ENCODE data around the gene GMDS. TPM values are rescaled to one million over a fixed set of nuclear protein-coding genes. Genes with fewer than 3 reads are reported as not detected.

The GMDS gene
- total RNA-seq, 4 donors from 2014 or later: 9.5 to 32.8 (median 22.4) TPM

GRCh38 chr6:1586861-1587450 lies 658.4 kb downstream of the GMDS start:
- Histone ChIP-seq H3K9me3 (no peaks in the 10 kb centered on the region), H3K36me3 (no peaks in the 10 kb centered on the region), H3K4me1 (no peaks in the 10 kb centered on the region), H3K27me3 (no peaks in the 10 kb centered on the region), H3K4me3 (replicated peaks in 1 of 3) (no peak overlapping the region), H3K27ac (no peak overlapping the region)
- no peak for TF ChIP-seq CTCF (IDR thresholded peaks at IDR 0.05)
- TF ChIP-seq POLR2A (IDR thresholded peaks at IDR 0.05): no peak
- WGBS, 2 donors: 88 to 99% methylated on average over 5 of the region's 5 CpGs
- intact Hi-C loops (cut with DNase I): no loop called here
- DNase-seq: no peak

- TF ChIP-seq POLR2A (IDR thresholded peaks at IDR 0.05) (no peak), CTCF (IDR thresholded peaks at IDR 0.05) (no peak)
- WGBS, 2 donors: 84 to 92% methylated on average over 7 of the region's 7 CpGs
- no peaks in the 10 kb centered on the region for H3K9me3 ChIP-seq
- H3K4me1 ChIP-seq: no peaks in the 10 kb centered on the region
- H3K27ac ChIP-seq: no peak overlapping the region
- no peaks in the 10 kb centered on the region for H3K36me3 ChIP-seq
- no peak for DNase-seq
- intact Hi-C loops (cut with DNase I): no loop called here
- H3K4me3 ChIP-seq (replicated peaks in 1 of 3): no peak overlapping the region
- H3K27me3 ChIP-seq: no peaks in the 10 kb centered on the region
Observed at GRCh38 chr6:1586256-1586655, 659.1 kb downstream of the GMDS start.

GRCh38 chr6:1585669-1586049 lies 659.7 kb downstream of the GMDS start:
- TF ChIP-seq CTCF (IDR thresholded peaks at IDR 0.05) (no peak), POLR2A (IDR thresholded peaks at IDR 0.05) (no peak)
- Histone ChIP-seq H3K4me3 (replicated peaks in 1 of 3) (no peak overlapping the region), H3K4me1 (no peaks in the 10 kb centered on the region), H3K27ac (no peak overlapping the region), H3K27me3 (no peaks in the 10 kb centered on the region), H3K9me3 (no peaks in the 10 kb centered on the region), H3K36me3 (no peaks in the 10 kb centered on the region)
- intact Hi-C loops (cut with DNase I): no loop called here
- no peak for DNase-seq
- WGBS, 2 donors: 84 to 95% methylated on average over 12 of the region's 12 CpGs

- TF ChIP-seq POLR2A (IDR thresholded peaks at IDR 0.05) (no peak), CTCF (IDR thresholded peaks at IDR 0.05) (no peak)
- WGBS, 2 donors: 82 to 88% methylated on average over 13 to 14 of the region's 14 CpGs
- H3K36me3 ChIP-seq: no peaks in the 10 kb centered on the region
- no peaks in the 10 kb centered on the region for H3K4me1 ChIP-seq
- intact Hi-C loops (cut with DNase I): no loop called here
- no peak overlapping the region for H3K27ac ChIP-seq
- H3K27me3 ChIP-seq: no peaks in the 10 kb centered on the region
- no peak for DNase-seq
- H3K4me3 ChIP-seq (replicated peaks in 1 of 3): no peak overlapping the region
- H3K9me3 ChIP-seq: no peaks in the 10 kb centered on the region
Observed at GRCh38 chr6:1584996-1585668, 660.3 kb downstream of the GMDS start.

GRCh38 chr6:1584146-1584545 lies 661.3 kb downstream of the GMDS start:
- DNase-seq: no peak
- TF ChIP-seq CTCF (IDR thresholded peaks at IDR 0.05): no peak
- no peak for TF ChIP-seq POLR2A (IDR thresholded peaks at IDR 0.05)
- 88 to 91% methylated on average over 5 of the region's 5 CpGs for WGBS, 2 donors
- no peaks in the 10 kb centered on the region for H3K36me3 ChIP-seq
- no peaks in the 10 kb centered on the region for H3K27me3 ChIP-seq
- intact Hi-C loops (cut with DNase I): no loop called here
- H3K4me3 ChIP-seq (replicated peaks in 1 of 3): no peak overlapping the region
- no peaks in the 10 kb centered on the region for H3K9me3 ChIP-seq
- no peaks in the 10 kb centered on the region for H3K4me1 ChIP-seq
- no peak overlapping the region for H3K27ac ChIP-seq
